Epithelial cell of proximal tubule (primary cell): ENCODE results near the gene CATSPERZ. TPM values are rescaled to one million over a fixed set of nuclear protein-coding genes. Genes with fewer than 3 reads are reported as not detected.

ENCODE experiments used
- DNase-seq: peaks from one replicate; pipeline ENCODE4 v3.0.0-alpha.2; 2011; ENCODE audit warnings: low read depth
- H3K4me3 ChIP-seq: 2 replicates; pipeline ENCODE4 v1.5.1; 2011; ENCODE audit warnings: low read depth, mild to moderate bottlenecking, low read length
- CTCF ChIP-seq: conservative IDR thresholded peaks from 2 replicates; pipeline ENCODE4 v1.5.1; 2012; ENCODE audit warnings: low read depth, mild to moderate bottlenecking, low read length
- total RNA-seq: library from RNA; depleted of rRNA; stranded (reverse); fragments of >200 nt; gene quantifications from 2 replicates; pipeline ENCODE4 v1.2.3, GENCODE V29; 2015

The CATSPERZ gene
- total RNA-seq, 1 donor from 2014 or later: not detected

GRCh38 chr11:64351136-64351631 is 51.0 kb downstream of the CATSPERZ start:
- no peak for DNase-seq
- TF ChIP-seq CTCF: no peak
- H3K4me3 ChIP-seq: no peak overlapping the region

GRCh38 chr11:64352099-64352994 is 52.2 kb downstream of the CATSPERZ start:
- DNase-seq: no peak
- no peak for TF ChIP-seq CTCF

GRCh38 chr11:64352995-64353714 is 53.0 kb downstream of the CATSPERZ start:
- no peak overlapping the region for H3K4me3 ChIP-seq
- no peak for DNase-seq
- TF ChIP-seq CTCF: no peak

More at GRCh38 chr11:64352099-64352994, 52.2 kb downstream of the CATSPERZ start:
- H3K4me3 ChIP-seq: no peak overlapping the region

- DNase-seq: no peak
- TF ChIP-seq CTCF: no peak
- no peak overlapping the region for H3K4me3 ChIP-seq
Measured at GRCh38 chr11:64353715-64354506, 53.8 kb downstream of the CATSPERZ start.

Other genes with a start within 250 kb of the CATSPERZ start
- gene MACROD1, start 134.2 kb upstream of the CATSPERZ start, total RNA-seq: 18.7 and 27.8 TPM in 2 replicates
- 275 and 315 TPM in 2 replicates for gene STIP1, start 114.2 kb upstream of the CATSPERZ start, total RNA-seq
- 0.29 and 2.8 TPM in 2 replicates for gene FERMT3, start 93.6 kb upstream of the CATSPERZ start, total RNA-seq
- gene TRPT1, start 74.2 kb upstream of the CATSPERZ start, total RNA-seq: 63.3 and 98.1 TPM in 2 replicates
- 69.2 and 91.9 TPM in 2 replicates for gene NUDT22, start 74.1 kb upstream of the CATSPERZ start, total RNA-seq
- 12.5 and 17.6 TPM in 2 replicates for gene DNAJC4, start 69.8 kb upstream of the CATSPERZ start, total RNA-seq
- 15.6 and 25.7 TPM in 2 replicates for gene VEGFB, start 65.8 kb upstream of the CATSPERZ start, total RNA-seq
- 72.6 and 184 TPM in 2 replicates for gene FKBP2, start 59.3 kb upstream of the CATSPERZ start, total RNA-seq
- gene PPP1R14B, start 53.4 kb upstream of the CATSPERZ start, total RNA-seq: 674 and 753 TPM in 2 replicates
- gene PLCB3, start 48.8 kb upstream of the CATSPERZ start, total RNA-seq: 42.8 and 43.5 TPM in 2 replicates
- 113 and 156 TPM in 2 replicates for gene BAD, start 15.7 kb upstream of the CATSPERZ start, total RNA-seq
- 16.3 and 24.8 TPM in 2 replicates for gene GPR137, start 14.5 kb upstream of the CATSPERZ start, total RNA-seq
- gene KCNK4, start 9.1 kb upstream of the CATSPERZ start, total RNA-seq: 0.51 TPM in 1 of 2 replicates, not detected in the other
- gene ESRRA, start 5.2 kb downstream of the CATSPERZ start, total RNA-seq: 47.2 and 61.9 TPM in 2 replicates
- gene TRMT112, start 17.2 kb downstream of the CATSPERZ start, total RNA-seq: 359 and 470 TPM in 2 replicates
- gene PRDX5, start 17.8 kb downstream of the CATSPERZ start, total RNA-seq: 284 and 357 TPM in 2 replicates
- 2.5 and 4.8 TPM in 2 replicates for gene CCDC88B, start 39.8 kb downstream of the CATSPERZ start, total RNA-seq
- gene RPS6KA4, start 58.8 kb downstream of the CATSPERZ start, total RNA-seq: 37.1 and 69.9 TPM in 2 replicates